GM21825 (cell line): ENCODE data around the gene PPL.
"Not testable (repeated sequence)": the region's sequence is repeated elsewhere in the genome, so short reads cannot be mapped to it uniquely, and the experiment has no call there.

ENCODE experiments used
- ATAC-seq: cut with Tn5 transposase; IDR thresholded peaks from one replicate; pipeline ENCODE4 v1.9.1; 2021; ENCODE audit warnings: mild to moderate bottlenecking, moderate library complexity; ENCODE audit not compliant: unreplicated experiment

PPL gene

GRCh38 chr16:4936181-4936990, 562 bp downstream of the PPL start:
- ATAC-seq: no peak

DNA sequence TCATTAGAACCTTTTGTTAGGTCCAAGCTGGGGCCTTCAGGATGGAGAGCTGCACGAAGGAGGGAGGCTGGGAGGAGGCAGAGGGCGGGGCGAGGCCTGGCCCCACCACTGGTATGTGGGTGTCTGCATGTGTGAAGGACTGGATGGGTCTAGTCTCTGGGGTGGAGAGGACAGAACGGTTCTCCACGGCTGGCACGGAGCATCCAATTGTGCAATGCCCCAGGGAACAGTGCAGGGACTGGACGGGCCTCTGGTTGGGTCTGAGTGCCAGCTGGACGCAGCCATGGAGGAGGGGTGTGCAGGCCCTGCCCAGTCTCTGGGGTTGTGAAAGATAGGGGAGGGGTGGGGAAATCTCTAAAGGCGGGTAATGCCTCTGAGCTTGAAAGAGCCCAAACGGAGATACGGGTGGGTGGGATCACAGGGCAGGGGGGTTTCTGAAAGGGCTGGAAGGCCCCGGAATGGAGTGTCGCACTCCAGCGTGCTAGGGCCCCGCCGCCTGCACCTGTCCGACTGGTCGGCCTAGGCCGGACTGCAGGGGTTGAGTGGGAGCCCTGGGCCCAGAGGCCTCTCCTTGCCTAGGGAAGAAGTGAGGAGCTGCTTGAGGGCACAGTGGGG, 1.6 kb downstream of the PPL start:
- ATAC-seq: no peak

DNA sequence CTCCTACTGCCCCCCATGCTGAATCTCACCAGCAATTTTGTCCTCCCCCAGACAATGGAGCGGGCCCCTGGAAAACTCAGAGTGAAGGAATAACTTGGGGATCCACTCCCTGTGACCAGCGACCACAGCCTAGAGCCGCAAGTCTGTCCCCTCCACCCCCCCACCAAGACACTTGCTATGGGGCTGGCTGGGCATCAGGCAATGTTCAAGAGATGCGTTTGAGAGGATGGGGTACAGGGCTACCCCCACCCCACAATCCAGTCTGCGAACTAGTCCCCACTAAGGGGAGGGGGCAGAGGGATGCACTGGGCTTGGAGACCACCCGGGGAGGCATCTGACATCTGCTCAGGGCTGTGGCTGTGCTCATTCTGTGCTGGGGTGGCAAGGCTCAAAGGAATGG, 2.4 kb downstream of the PPL start:
- no peak for ATAC-seq

DNA sequence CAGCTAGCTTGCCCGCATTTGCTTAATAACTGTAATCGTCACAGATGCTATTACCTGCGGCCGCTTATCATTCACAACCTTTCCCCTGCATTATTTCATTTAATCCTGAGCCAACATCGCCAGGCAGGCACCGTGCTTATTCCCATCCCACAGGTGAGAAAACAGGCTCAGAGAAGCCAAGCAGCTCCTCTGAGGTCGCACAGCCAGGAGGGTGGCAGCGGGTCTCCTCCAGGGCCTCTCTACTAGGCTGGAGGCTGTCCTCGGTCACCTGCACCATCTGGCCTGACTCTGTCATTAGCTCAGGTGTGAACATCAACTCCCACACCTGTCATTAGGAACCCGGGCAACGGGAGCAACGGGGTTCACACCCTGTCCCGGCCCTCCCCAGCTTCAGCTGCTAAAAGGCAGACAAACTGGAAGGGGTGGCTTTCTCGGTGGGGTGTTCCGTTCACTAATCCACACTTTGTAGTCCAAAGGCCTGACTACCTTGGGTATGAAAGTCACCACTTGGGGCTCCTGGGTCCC, 3.0 kb downstream of the PPL start:
- no peak for ATAC-seq

GRCh38 chr16:4933433-4933832, 3.5 kb downstream of the PPL start:
- no peak for ATAC-seq

GRCh38 chr16:4931381-4931780, 5.6 kb downstream of the PPL start:
- no peak for ATAC-seq

GRCh38 chr16:4929619-4930018, 7.3 kb downstream of the PPL start:
- ATAC-seq: not testable (repeated sequence)

DNA sequence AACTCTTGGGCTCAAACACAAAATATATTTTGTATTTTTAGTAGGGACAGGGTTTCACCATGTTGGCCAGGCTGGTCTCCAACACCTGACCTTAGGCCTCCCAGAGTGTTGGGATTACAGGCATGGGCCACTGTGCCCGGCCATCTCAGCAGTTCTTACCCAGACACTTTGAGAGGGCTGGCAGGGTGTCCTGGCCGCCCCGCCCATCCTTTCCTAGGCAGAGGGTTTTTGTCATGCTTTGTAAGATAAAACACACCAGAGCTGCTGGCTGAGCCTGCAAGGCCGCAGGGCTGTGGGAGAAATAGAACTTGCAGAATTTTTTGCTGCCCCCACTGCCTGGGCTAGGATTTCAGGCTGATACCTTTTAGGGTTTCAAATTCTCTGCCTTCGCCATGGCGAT, 8.7 kb downstream of the PPL start:
- ATAC-seq: no peak

DNA sequence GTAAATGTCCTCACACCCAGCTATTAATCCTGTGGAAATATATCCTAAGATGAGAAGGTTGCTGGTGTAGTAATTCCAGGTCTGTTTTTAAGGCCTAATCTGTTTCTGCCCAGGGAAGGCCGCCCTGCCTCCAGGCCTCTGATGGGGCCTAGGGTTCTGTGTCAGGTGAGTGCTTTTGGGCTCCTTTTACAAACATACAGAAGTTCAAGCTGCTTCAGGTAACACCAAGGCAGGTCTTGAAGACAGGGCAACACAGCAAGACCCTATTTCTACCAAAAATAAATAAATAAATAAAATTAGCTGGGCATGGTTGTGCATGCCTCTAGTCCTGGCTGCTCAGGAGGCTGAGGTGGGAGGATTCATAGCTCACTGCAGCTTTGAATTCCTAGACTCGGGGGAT, 9.3 kb downstream of the PPL start:
- ATAC-seq: no peak

GRCh38 chr16:4926928-4927327, 10.0 kb downstream of the PPL start:
- no peak for ATAC-seq

DNA sequence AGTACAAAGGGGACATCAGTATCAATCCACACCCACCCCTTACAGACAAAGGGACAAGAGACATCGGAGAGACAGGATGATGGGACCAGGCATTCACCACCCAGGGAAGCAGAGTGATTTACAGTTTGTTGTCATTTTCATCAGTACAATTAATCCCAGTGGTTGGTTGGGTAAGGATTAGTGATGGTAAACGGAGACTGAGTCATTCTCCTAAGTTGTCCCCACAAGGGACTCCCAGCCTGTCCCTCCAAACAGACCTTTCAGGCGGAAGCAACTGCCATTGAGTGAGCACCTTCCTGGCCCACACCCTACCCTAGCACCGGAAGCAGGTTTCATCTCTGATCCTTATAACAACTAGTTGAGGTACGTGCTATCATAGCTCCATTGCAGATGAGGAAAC, 11.2 kb downstream of the PPL start:
- ATAC-seq: no peak

GRCh38 chr16:4925293-4925607, 11.7 kb downstream of the PPL start:
- ATAC-seq: no peak

- ATAC-seq: no peak
These were observed 12.2 kb downstream of the PPL start for GRCh38 chr16:4924593-4925292.

- no peak for ATAC-seq
These were observed 13.1 kb downstream of the PPL start for GRCh38 chr16:4923853-4924252.

DNA sequence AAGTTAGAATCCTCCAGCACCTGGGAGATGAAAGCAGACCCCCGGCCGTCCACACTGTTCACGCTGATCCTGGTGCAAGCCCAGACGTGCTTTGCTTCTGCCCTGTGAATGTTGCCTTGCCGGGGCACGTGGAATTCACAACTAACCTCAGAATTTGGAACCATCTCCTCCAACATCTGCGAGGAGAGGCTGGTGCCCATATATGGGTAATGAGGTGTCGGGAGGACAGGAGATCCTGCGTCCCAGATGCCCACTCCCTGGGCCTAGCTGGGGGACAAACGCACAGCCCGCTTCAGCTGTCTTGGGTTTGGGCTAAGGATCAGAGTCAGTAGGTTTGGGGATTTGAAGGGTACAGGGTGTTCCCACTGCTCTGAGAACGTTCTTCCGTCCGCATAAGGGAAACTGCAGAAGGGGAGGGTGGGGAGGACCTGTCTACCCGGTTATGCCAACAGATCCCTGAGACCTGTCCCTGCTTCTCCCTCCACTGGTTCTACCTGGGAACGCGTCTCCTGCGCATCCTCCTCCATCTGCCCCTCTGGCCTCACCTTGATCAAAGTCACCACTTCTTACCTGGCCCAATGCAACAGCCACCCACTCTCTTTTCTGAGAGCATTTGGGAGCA, 14.1 kb downstream of the PPL start:
- no peak for ATAC-seq

DNA sequence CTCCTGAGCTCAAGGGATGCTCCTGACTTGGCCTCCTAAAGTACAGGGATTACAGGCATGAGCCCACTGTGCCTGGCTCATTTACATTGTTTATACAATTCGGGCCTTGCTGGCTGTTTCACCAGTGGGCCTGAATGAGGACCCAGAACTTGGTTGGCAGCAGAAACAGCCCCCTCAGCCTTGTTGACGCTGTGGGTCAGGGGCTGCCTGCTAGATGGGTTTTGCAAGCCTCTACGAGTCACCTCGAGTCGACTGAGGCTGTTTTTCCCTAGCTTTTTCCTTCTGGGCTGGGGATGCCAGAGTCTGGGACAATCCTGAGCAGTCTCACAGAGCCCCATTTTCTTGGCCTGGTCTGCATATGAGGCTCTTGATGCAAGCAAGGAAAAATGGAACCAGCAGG, 16.1 kb downstream of the PPL start:
- no peak for ATAC-seq

GRCh38 chr16:4918781-4919251, 18.1 kb downstream of the PPL start:
- ATAC-seq: no peak

DNA sequence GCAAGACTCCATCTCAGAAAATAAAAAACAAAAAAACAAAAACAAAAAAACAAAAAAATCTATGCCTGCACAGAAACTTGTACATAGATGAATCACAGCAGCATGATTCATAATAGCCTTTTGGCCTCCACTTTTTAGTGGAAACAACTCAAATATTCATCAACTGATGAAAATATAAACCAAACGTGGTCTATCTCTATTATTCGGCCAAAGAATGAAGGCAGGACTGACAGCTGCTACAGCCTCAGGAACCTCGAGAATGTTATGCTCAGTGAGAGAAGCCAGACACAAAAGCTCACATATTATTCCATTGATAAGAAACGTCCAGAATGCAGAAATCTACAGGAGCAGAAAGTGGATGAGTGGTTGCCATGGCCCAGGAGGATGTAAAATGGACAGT, 19.8 kb downstream of the PPL start:
- no peak for ATAC-seq

- no peak for ATAC-seq
These were observed 21.7 kb downstream of the PPL start for GRCh38 chr16:4915226-4915761.

GRCh38 chr16:4914528-4915225, 22.3 kb downstream of the PPL start:
- no peak for ATAC-seq
